ENCODE results near the gene CYP4F2. TPM values are rescaled to one million over a fixed set of nuclear protein-coding genes. Genes with fewer than 3 reads are reported as not detected.

The CYP4F2 gene
- total RNA-seq, 1 donor from 2014 or later, result not detected

- TF ChIP-seq CTCF (IDR thresholded peaks at IDR 0.05), result no peak
- Mint-ChIP-seq H3K27me3 (ENCODE audit: unreplicated experiment) (no peaks in the 10 kb centered on the region), H3K4me3 (ENCODE audit: unreplicated experiment) (no peak overlapping the region), H3K36me3 (ENCODE audit: unreplicated experiment) (no peaks in the 10 kb centered on the region), H3K9me3 (ENCODE audit: unreplicated experiment) (peaks cover 12% of the 10 kb centered on the region), H3K27ac (ENCODE audit: unreplicated experiment) (no peak overlapping the region), H3K4me1 (ENCODE audit: unreplicated experiment) (no peaks in the 10 kb centered on the region)
- no peak for DNase-seq (ENCODE audit: extremely low spot score, unreplicated experiment)
Observed at GRCh38 chr19:15926484-15926883, 28.6 kb upstream of the CYP4F2 start.

GRCh38 chr19:15923702-15924101 is 25.8 kb upstream of the CYP4F2 start:
- Mint-ChIP-seq H3K4me1 (ENCODE audit: unreplicated experiment) (no peaks in the 10 kb centered on the region), H3K9me3 (ENCODE audit: unreplicated experiment) (peaks cover 12% of the 10 kb centered on the region), H3K27ac (ENCODE audit: unreplicated experiment) (no peak overlapping the region), H3K36me3 (ENCODE audit: unreplicated experiment) (no peaks in the 10 kb centered on the region), H3K4me3 (ENCODE audit: unreplicated experiment) (no peak overlapping the region), H3K27me3 (ENCODE audit: unreplicated experiment) (no peaks in the 10 kb centered on the region)
- DNase-seq (ENCODE audit: extremely low spot score, unreplicated experiment), result no peak
- no peak for TF ChIP-seq CTCF (IDR thresholded peaks at IDR 0.05)

- no peak for DNase-seq (ENCODE audit: extremely low spot score, unreplicated experiment)
- no peak for TF ChIP-seq CTCF (IDR thresholded peaks at IDR 0.05)
- no peaks in the 10 kb centered on the region for H3K4me1 Mint-ChIP-seq (ENCODE audit: unreplicated experiment)
- H3K4me3 Mint-ChIP-seq (ENCODE audit: unreplicated experiment), result no peak overlapping the region
- no peak overlapping the region for H3K27ac Mint-ChIP-seq (ENCODE audit: unreplicated experiment)
- peaks cover 9% of the 10 kb centered on the region for H3K9me3 Mint-ChIP-seq (ENCODE audit: unreplicated experiment)
- no peaks in the 10 kb centered on the region for H3K36me3 Mint-ChIP-seq (ENCODE audit: unreplicated experiment)
- H3K27me3 Mint-ChIP-seq (ENCODE audit: unreplicated experiment), result no peaks in the 10 kb centered on the region
Observed at GRCh38 chr19:15922021-15922420, 24.1 kb upstream of the CYP4F2 start.

GRCh38 chr19:15919243-15919642 is 21.4 kb upstream of the CYP4F2 start:
- DNase-seq (ENCODE audit: extremely low spot score, unreplicated experiment), result no peak
- Mint-ChIP-seq H3K27me3 (ENCODE audit: unreplicated experiment) (no peaks in the 10 kb centered on the region), H3K4me1 (ENCODE audit: unreplicated experiment) (no peaks in the 10 kb centered on the region), H3K27ac (ENCODE audit: unreplicated experiment) (no peak overlapping the region), H3K4me3 (ENCODE audit: unreplicated experiment) (no peak overlapping the region), H3K36me3 (ENCODE audit: unreplicated experiment) (no peaks in the 10 kb centered on the region), H3K9me3 (ENCODE audit: unreplicated experiment) (peaks cover 20% of the 10 kb centered on the region)
- no peak for TF ChIP-seq CTCF (IDR thresholded peaks at IDR 0.05)

- Mint-ChIP-seq H3K27me3 (ENCODE audit: unreplicated experiment) (no peaks in the 10 kb centered on the region), H3K4me1 (ENCODE audit: unreplicated experiment) (no peaks in the 10 kb centered on the region), H3K4me3 (ENCODE audit: unreplicated experiment) (no peak overlapping the region), H3K27ac (ENCODE audit: unreplicated experiment) (no peak overlapping the region), H3K9me3 (ENCODE audit: unreplicated experiment) (peaks cover 18% of the 10 kb centered on the region), H3K36me3 (ENCODE audit: unreplicated experiment) (no peaks in the 10 kb centered on the region)
- no peak for TF ChIP-seq CTCF (IDR thresholded peaks at IDR 0.05)
- DNase-seq (ENCODE audit: extremely low spot score, unreplicated experiment), result no peak
Observed at GRCh38 chr19:15915109-15915508, 17.2 kb upstream of the CYP4F2 start.

Data from osteocyte (in vitro differentiated cells).